Panc1 (cell line): ENCODE data around the gene STRIP1.

Experiments
- POLR2AphosphoS5 ChIP-seq: IDR thresholded peaks from 2 replicates; pipeline ENCODE4 v1.6.1; 2012; ENCODE audit warnings: mild to moderate bottlenecking, low read depth, low read length, moderate library complexity
- REST ChIP-seq, 2 experiments: IDR thresholded peaks; 2 replicates each; pipeline ENCODE4 v1.6.1; 2011 to 2012; ENCODE audit warnings: low read depth in 2 of 2, control low read depth in 1 of 2, low read length in 1 of 2, mild to moderate bottlenecking in 1 of 2, moderate library complexity in 1 of 2; ENCODE audit not compliant: insufficient read depth in 1 of 2
- SIN3A ChIP-seq: IDR thresholded peaks from 2 replicates; pipeline ENCODE4 v1.6.1; 2012; ENCODE audit warnings: low read depth, mild to moderate bottlenecking, low read length, moderate library complexity, borderline replicate concordance; ENCODE audit not compliant: insufficient read depth
- TCF7L2 ChIP-seq: IDR thresholded peaks from 2 replicates; pipeline ENCODE4 v1.6.1; 2011; ENCODE audit warnings: mild to moderate bottlenecking, low read depth, low read length, inconsistent platforms
- TF ChIP-seq, protein P1 (sequence below): fragments of 450-650 bp; IDR thresholded peaks from 2 replicates; pipeline ENCODE4 v1.5.1; 2017; ENCODE audit warnings: mild to moderate bottlenecking

GRCh38 chr1:110058591-110058990 lies 24.2 kb downstream of the STRIP1 start:
- TF ChIP-seq, protein P1, sequence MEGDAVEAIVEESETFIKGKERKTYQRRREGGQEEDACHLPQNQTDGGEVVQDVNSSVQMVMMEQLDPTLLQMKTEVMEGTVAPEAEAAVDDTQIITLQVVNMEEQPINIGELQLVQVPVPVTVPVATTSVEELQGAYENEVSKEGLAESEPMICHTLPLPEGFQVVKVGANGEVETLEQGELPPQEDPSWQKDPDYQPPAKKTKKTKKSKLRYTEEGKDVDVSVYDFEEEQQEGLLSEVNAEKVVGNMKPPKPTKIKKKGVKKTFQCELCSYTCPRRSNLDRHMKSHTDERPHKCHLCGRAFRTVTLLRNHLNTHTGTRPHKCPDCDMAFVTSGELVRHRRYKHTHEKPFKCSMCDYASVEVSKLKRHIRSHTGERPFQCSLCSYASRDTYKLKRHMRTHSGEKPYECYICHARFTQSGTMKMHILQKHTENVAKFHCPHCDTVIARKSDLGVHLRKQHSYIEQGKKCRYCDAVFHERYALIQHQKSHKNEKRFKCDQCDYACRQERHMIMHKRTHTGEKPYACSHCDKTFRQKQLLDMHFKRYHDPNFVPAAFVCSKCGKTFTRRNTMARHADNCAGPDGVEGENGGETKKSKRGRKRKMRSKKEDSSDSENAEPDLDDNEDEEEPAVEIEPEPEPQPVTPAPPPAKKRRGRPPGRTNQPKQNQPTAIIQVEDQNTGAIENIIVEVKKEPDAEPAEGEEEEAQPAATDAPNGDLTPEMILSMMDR: no peak
- TF ChIP-seq POLR2AphosphoS5 (no peak), REST (IDR thresholded peaks at IDR 0.05; ENCODE audit: insufficient read depth in 1 of 2, low read depth in 2 of 2, low read length in 1 of 2) (no peak), SIN3A (no peak), TCF7L2 (no peak)
